T1000 (cell line): ENCODE results near the gene ATP1B1.

Source experiments
- DNase-seq: peaks from one replicate; lab custom pipeline; 2025; ENCODE audit warnings: mixed read lengths; lab: John Stamatoyannopoulos, UW

Gene ATP1B1

GRCh38 chr1:169106095-169106920 is at the start of gene ATP1B1:
Gene ATP1B1, plus strand, starts transcription at chr1:169106690. Its CDS starts 140 bp downstream, at chr1:169106830.
- DNase-seq: peak; percentile 78

- DNase-seq: no peak
Observed at GRCh38 chr1:169059421-169059820, 47.1 kb upstream of the ATP1B1 start.

DNA sequence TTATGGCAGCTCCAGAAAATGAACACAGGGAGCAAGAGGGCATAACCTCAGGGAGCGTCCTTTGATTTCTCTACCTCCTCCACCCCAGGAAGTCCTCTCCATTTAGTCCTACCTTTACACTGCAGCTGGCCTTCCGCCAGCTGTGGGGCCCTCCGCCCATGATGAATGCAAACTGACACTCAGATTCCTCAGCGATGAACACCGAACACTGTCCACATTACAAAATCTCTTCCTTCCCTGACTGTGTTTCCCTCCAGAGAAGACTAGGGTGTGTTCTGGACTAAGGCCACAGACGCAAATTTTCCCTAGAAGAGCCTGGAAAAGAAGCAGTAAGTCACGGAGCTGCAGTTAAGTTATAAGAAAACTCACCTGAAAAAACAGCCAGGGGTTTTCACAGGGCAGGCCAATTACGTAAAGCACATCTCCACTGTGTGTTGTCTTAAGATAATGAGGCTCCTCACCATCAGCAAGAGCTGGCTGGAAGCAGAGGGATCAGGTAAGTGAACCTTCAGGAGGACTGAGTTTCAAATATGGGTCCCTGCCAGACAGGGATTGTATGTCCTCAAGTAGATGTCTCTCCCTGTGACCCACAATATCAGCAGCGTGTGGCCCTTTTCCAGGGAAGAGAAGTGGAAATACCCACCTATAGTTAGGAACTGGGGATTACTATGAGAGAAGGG is 46.3 kb upstream of the ATP1B1 start:
- DNase-seq: no peak

- DNase-seq: no peak
Observed at GRCh38 chr1:169060919-169061639, 45.4 kb upstream of the ATP1B1 start.

DNA sequence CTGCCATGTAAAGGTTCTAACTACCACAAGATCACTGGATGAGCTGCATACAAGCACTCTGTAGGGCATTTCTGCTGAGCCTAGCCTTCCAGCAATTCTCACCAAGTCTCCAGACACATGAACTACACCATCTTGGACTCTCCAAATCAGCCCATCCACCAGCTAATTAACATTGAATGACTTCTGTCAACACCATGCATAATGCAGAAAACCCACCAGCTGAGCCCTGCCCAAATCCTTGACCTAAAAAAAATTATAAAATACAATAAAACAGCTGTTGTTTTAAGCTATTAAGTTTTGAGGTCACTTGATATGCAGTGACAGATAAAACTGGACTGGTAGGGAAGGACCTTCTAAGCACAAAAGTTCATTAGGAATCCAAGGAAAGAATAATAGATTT is 44.3 kb upstream of the ATP1B1 start:
- DNase-seq: no peak

DNA sequence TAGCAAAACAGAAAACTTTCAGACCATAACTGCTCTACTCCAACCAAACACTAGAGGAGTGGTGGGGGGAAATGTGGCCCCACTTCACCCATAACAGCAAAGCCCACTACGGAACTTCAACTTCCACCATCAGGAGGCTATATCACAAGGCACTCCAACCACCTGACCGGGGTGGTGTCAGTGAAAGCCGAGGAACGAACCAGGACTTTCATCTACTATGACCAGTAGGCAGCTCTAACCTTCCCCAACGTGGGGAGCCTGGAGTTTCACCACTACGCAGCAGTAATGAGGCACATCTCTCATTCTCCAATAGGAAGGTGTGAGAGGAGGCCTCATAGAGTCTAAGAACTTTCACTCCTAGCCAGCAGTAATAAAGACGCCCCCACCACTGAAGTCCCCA is 42.4 kb upstream of the ATP1B1 start:
- DNase-seq: no peak

- DNase-seq: no peak
Observed at GRCh38 chr1:169070547-169070946, 35.9 kb upstream of the ATP1B1 start.

GRCh38 chr1:169070958-169071357 is 35.5 kb upstream of the ATP1B1 start:
- no peak for DNase-seq

DNA sequence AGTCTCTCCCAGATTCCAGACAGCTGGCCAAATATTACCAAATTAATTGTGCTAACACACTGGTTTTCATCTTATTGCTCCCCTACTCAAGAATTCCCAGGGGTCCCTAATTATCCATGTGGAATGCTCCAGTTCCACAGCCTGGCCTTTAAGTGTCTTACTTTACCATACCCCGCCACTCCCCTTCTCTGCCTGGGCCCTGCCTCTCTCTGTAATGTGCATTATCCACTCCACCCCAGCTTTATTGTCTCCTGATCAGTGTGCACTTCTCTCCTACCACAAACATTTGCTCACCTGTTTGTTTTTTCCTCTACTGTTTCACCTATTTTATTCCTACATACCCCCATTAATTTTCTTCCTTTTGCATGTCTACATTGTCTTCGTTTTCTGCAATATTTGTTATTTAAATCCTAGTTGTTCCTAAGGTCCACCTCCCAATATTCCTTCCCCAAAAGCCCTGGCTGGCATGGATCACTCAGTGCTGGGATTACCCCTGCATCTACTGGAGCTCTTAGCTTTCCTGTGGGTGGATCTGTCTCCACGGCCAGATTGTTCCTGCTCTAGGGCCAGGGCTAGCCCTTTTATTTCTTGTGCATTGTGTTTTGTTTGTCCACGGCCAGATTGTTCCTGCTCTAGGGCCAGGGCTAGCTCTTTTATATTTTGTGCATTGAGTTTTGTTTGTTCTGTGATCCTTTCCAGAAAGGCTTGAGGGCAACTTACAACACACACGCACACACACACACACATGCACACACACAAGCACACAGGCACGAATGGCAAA is 33.4 kb upstream of the ATP1B1 start:
- no peak for DNase-seq

DNA sequence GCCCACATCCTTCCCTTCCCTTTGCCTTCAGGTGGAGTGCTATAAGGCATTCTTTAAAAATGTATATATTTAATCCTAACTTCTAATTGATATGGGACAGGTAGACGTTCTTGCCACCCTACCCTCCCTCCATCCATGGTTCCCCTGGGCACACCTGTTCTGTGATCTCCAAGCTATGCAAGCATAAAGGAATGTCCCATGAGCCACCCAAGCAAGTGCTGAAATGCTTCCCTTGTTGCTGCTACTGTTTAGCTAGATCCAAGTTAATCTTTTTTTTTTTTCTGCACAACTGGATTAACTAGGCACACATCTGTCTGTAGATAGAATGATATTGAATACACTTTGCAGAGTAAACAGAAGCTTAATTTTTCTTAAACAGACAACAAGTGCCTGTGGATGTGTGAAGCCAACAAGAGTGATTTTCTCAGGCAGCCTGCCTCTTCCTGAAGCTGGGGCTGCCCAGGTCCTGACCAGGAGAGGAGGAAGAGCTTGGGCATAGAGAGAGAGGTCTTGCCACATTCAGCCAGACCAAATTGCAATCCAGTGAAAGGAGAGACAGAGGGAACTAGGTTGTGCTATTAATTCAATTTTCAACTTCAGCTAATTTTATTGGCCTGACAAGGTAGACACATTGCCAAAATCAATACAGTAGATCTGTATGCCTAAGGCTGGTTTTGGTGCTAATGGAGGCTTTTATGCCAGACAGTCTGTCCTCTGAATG is 28.2 kb upstream of the ATP1B1 start:
- no peak for DNase-seq

GRCh38 chr1:169081503-169082123 is 24.9 kb upstream of the ATP1B1 start:
- no peak for DNase-seq

GRCh38 chr1:169085911-169086310 is 20.6 kb upstream of the ATP1B1 start:
- DNase-seq: no peak

- no peak for DNase-seq
Observed at GRCh38 chr1:169086603-169087455, 19.7 kb upstream of the ATP1B1 start.

DNA sequence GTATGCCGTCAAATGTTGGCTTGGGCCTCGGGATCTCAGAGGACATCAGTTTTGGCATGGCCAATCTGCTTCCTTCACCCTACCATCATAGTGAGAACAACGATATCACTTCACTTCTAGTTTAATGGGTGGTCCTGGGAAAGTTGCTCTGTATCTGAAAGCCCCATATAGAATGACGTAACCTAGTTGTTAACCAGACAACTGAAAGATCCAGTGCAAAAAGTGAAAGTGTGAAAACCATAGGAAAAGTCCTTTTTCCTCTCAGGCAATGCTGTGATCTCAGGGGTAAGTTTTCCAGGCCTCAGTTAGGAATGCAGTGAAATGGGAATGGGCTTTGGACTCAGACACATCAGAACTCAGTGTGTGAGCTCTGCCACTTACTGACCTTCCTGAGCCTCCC is 18.6 kb upstream of the ATP1B1 start:
- no peak for DNase-seq

DNA sequence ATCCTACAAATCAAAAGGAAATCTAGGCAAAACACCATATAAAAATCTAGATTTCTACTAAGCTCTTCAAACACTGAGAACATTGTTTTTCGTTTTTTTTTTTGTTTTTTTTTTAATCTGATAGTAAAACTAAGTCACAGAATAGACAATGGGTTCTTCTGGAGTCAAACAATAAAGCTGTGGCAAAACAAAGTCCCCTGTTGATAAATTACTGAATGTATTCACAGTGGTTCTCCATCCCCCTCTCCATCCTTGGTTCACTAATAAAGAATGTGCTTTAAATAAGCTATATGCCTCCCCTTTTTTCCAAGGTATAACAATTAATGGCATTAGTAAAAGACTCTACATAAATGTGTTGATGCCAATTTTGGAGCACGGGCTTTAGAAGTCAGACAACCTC is 16.7 kb upstream of the ATP1B1 start:
- no peak for DNase-seq

DNA sequence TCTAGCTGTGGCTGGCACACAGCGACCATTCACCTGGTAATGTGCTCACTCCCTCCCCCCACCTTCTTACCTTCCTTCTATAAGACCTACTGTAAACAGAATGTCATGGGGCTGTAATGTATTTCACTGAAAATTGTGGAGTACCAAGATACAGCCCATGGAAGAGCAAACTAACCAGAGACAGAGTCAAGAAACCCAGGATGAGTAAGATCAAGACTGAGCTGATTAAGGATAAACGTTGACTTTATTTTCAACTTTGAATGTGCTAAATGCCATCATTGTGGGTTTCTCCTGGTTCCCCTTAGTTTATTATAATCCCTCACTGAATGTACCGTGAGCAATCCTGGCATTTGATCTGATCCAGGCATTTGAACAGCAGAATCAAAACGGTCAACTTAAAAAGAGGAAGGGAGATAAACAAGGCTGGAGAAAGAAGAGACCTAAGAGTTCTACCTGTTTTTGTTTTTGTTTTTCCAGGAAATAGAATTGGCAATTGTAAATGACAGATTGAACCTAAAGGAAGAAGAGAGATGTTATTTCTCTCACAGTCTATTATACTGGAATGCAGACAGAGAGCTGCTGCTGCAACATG is 16.1 kb upstream of the ATP1B1 start:
- no peak for DNase-seq

DNA sequence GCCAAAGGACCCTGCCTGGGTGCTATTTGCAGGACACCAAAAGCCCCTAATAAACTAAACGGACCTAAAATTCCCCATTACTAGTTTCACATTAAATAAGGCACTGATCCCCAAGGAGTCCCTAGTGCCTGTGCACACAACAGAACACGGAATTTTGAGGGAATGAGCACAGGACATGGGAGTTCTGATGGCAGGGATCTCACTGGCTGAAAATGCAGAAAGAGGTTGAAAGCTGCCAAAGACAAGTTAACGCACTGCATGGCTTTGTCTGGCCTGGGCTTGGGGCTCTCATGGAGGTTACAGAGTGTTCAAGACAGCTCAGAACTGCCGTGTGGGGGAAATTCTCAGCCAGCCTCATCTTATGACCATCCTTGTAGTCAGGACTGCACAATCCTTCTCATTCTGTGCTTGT is 15.6 kb upstream of the ATP1B1 start:
- DNase-seq: no peak

GRCh38 chr1:169091480-169091941 is 15.0 kb upstream of the ATP1B1 start:
- no peak for DNase-seq

- DNase-seq: no peak
Observed at GRCh38 chr1:169092399-169092798, 14.1 kb upstream of the ATP1B1 start.
